Endothelial cell of umbilical vein (primary cell): Measurements from ENCODE around the gene EXOSC5. TPM values are rescaled to one million over a fixed set of nuclear protein-coding genes. Genes with fewer than 3 reads are reported as not detected.

ENCODE experiments used
- BruUV-seq: library from RNA; stranded (reverse); fragments of 400-500 nt; replicated peaks from 2 replicates; lab custom pipeline; 2021; lab: Mats Ljungman, UMichigan
- CTCF ChIA-PET: fragments of 300-600, 350-600 bp; sonication (Branson Sonifier 250); formaldehyde crosslinking; loops from one replicate; lab custom pipeline; 2021; ENCODE audit warnings: antibody characterized with exemption, inconsistent platforms; lab: Charles Lee
- POLR2A ChIA-PET: fragments of 300-600, 350-600 bp; sonication (Branson Sonifier 250); formaldehyde crosslinking; loops from one replicate; lab custom pipeline; 2021; ENCODE audit warnings: antibody characterized with exemption, inconsistent platforms; lab: Charles Lee
- DNase-seq: peaks from one replicate; pipeline ENCODE4 v3.0.0-alpha.2; 2011; ENCODE audit warnings: low read depth, low spot score
- FAIRE-seq: peaks from 2 replicates; lab custom pipeline; 2011; peaks lifted over from hg19 to GRCh38; lab: Jason Lieb, UNC
- H2AFZ ChIP-seq: 2 replicates; pipeline ENCODE4 v1.6.0; 2012; ENCODE audit warnings: low read depth, low read length, control low read depth, inconsistent platforms
- H3K27ac ChIP-seq: 2 replicates; pipeline ENCODE4 v1.5.1; 2011; ENCODE audit warnings: low read depth, mild to moderate bottlenecking, control low read depth, low read length, moderate library complexity; ENCODE audit not compliant: insufficient read depth
- H3K27me3 ChIP-seq, 2 experiments: 2 replicates each; pipeline versions ENCODE4 v1.6.0 to v1.6.1; 2011; ENCODE audit warnings: low read length in 2 of 2, mixed read lengths in 1 of 2; ENCODE audit not compliant: control insufficient read depth in 2 of 2, insufficient read depth in 2 of 2
- H3K36me3 ChIP-seq, 2 experiments: 2 replicates in 1 of 2; 3 replicates in 1 of 2; pipeline ENCODE4 v1.5.1; 2011; ENCODE audit warnings: low read length in 2 of 2, mild to moderate bottlenecking in 1 of 2, moderate library complexity in 1 of 2; ENCODE audit not compliant: control insufficient read depth in 2 of 2, insufficient read depth in 2 of 2; ENCODE audit errors: extremely low read depth in 1 of 2
- H3K4me1 ChIP-seq: 3 replicates; pipeline ENCODE4 v1.5.1; 2011; ENCODE audit warnings: mild to moderate bottlenecking, low read length; ENCODE audit not compliant: control insufficient read depth, insufficient read depth; ENCODE audit errors: extremely low read depth
- H3K4me2 ChIP-seq: 2 replicates; pipeline ENCODE4 v1.6.1; 2011; ENCODE audit warnings: low read length, control low read depth, mixed read lengths; ENCODE audit not compliant: insufficient read depth
- H3K4me3 ChIP-seq, 3 experiments: fragments of 200-600 bp in 1 of 3; sonication (generic), shearing (Covaris generic) in 1 of 3; replicated peaks in 1 of 3; 2 replicates each; pipeline ENCODE4 v1.5.1; 2011 to 2016; ENCODE audit warnings: control low read depth in 3 of 3, low read length in 3 of 3, mild to moderate bottlenecking in 2 of 3, inconsistent platforms in 1 of 3, low read depth in 1 of 3, moderate library complexity in 1 of 3; ENCODE audit not compliant: insufficient read depth in 1 of 3
- H3K79me2 ChIP-seq: 2 replicates; pipeline ENCODE4 v1.6.0; 2012; ENCODE audit warnings: low read length, inconsistent platforms; ENCODE audit not compliant: control insufficient read depth, insufficient read depth
- H3K9ac ChIP-seq: replicated peaks from 2 replicates; pipeline ENCODE3; 2011; ENCODE audit warnings: low read length, control low read depth; ENCODE audit not compliant: insufficient read depth; ENCODE audit errors: extremely low read depth
- H3K9me1 ChIP-seq: replicated peaks from 3 replicates; pipeline ENCODE4 v1.6.0; 2011; ENCODE audit warnings: mild to moderate bottlenecking, low read length; ENCODE audit not compliant: control insufficient read depth, insufficient read depth; ENCODE audit errors: extremely low read depth
- H3K9me3 ChIP-seq: replicated peaks from 2 replicates; pipeline ENCODE4 v1.5.1; 2012; ENCODE audit warnings: low read length, inconsistent platforms; ENCODE audit not compliant: control insufficient read depth, insufficient read depth
- H4K20me1 ChIP-seq: replicated peaks from 2 replicates; pipeline ENCODE3; 2011; ENCODE audit warnings: mild to moderate bottlenecking, low read length; ENCODE audit not compliant: control insufficient read depth, insufficient read depth; ENCODE audit errors: extremely low read depth
- CTCF ChIP-seq, 2 donors: IDR thresholded peaks; 1 replicate in 1 of 2; 2 replicates in 1 of 2; pipeline ENCODE4 v1.5.1; 2011; ENCODE audit warnings: low read length in 2 of 2, mild to moderate bottlenecking in 2 of 2, moderate library complexity in 2 of 2, control low read depth in 1 of 2, inconsistent platforms in 1 of 2, low read depth in 1 of 2; ENCODE audit not compliant: insufficient read depth in 1 of 2; ENCODE audit errors: extremely low read depth in 1 of 2
- EZH2 ChIP-seq: IDR thresholded peaks from 2 replicates; pipeline ENCODE4 v1.6.1; 2012; ENCODE audit warnings: borderline replicate concordance, low read depth, mild to moderate bottlenecking, moderate library complexity, low read length, inconsistent platforms; ENCODE audit not compliant: severe bottlenecking
- FOS ChIP-seq: IDR thresholded peaks from 2 replicates; pipeline ENCODE4 v1.6.1; 2011; ENCODE audit warnings: mild to moderate bottlenecking, low read length, moderate library complexity, borderline replicate concordance; ENCODE audit not compliant: insufficient read depth
- GATA2 ChIP-seq: IDR thresholded peaks from 2 replicates; pipeline ENCODE4 v1.7.0; 2011; ENCODE audit warnings: low read depth, mild to moderate bottlenecking, moderate library complexity, mixed read lengths, low read length; ENCODE audit not compliant: insufficient read length, insufficient read depth
- JUN ChIP-seq: IDR thresholded peaks from 2 replicates; pipeline ENCODE4 v1.6.1; 2011; ENCODE audit warnings: borderline replicate concordance, low read depth; ENCODE audit not compliant: insufficient read length, insufficient read depth
- MAX ChIP-seq: IDR thresholded peaks from 2 replicates; pipeline ENCODE4 v1.6.1; 2011; ENCODE audit not compliant: insufficient read depth, insufficient read length
- MYC ChIP-seq: IDR thresholded peaks from one replicate; pipeline ENCODE4 v1.6.1; 2011; ENCODE audit warnings: mild to moderate bottlenecking, low read depth, low read length
- POLR2A ChIP-seq: IDR thresholded peaks from 2 replicates; pipeline ENCODE4 v1.6.1; 2012; ENCODE audit warnings: low read depth, mild to moderate bottlenecking, control low read depth, low read length
- POLR2AphosphoS5 ChIP-seq: IDR thresholded peaks from 2 replicates; pipeline ENCODE4 v1.6.1; 2012; ENCODE audit warnings: low read depth, mild to moderate bottlenecking, control low read depth, low read length, moderate library complexity; ENCODE audit not compliant: insufficient read depth
- dilution Hi-C: fragments of 300-500 bp; cut with MboI; formaldehyde crosslinking; loops from one replicate; pipeline ENCODE4 v1.15.0; 2019; ENCODE audit warnings: low sequenced_read_pairs; ENCODE audit not compliant: extremely low pct_ligation_motif_present
- intact Hi-C: fragments of 100-400 bp; cut with micrococcal nuclease; formaldehyde crosslinking; loops from one replicate; pipeline ENCODE4 v1.10.0; 2022
- polyA plus RNA-seq, 4 experiments: library from polyadenylated mRNA; depleted of rRNA in 3 of 4; stranded (reverse) in 3 of 4; unstranded in 1 of 4; fragments of >200 nt; gene quantifications; 2 replicates each; pipeline versions ENCODE4 v1.2.1 to v1.2.3, GENCODE V29; 2011 to 2012; ENCODE audit warnings: missing spikeins in 1 of 4
- total RNA-seq: library from RNA; stranded (reverse); gene quantifications from 2 replicates; pipeline ENCODE4 v1.2.3, GENCODE V29; 2021

The EXOSC5 gene
- total and polyA plus RNA-seq, 2 donors (not counting 3 experiments of a cell fraction or from before 2014, with no cell fraction given) = 14.0 to 20.9 TPM

DNA sequence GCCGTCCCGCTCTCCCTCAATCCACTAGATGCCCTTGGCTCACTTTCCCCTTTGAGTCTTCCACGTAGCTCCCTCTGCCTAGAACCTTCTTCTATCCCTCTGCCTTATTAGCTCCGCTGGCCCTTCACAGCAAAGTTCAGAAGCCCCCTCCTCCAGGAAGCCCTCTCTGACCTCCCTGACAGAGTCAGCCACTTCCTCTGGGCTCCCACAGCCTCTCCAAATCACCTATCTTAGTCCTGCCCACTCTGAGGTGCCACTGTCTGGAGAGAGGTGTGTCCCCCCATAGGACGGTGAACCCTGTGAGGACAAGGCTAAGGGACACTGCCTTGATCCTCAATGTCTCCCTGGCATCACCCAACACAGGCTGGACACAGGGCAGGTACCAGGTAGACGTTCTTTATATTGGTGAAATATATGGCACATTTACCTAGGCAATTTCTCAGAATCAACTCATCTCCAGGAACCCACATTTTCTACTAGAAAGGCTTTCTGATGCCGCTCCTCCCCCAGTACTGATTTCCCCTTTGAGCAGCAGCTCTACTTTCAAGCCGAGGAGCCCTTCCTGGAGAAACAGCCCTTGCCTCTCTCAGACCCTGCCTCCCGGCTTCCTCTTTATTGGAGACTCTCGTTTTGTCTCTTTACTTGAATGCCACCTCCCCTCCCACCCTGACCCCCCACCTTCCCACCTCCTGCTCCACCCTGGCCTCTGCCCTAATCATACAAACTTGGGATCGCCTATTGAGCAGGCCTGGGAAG lies 40.0 kb downstream of the EXOSC5 start:
- H3K9ac ChIP-seq = no peak overlapping the region
- peaks cover 13% of the 10 kb centered on the region for H3K79me2 ChIP-seq
- no peak for DNase-seq
- H3K9me1 ChIP-seq = no peaks in the 10 kb centered on the region
- no peak overlapping the region for H3K27ac ChIP-seq
- FAIRE-seq = no peak
- CTCF ChIA-PET = interaction anchor here (1.0 to 1.3 kb wide), 2 partner anchors 32 to 70 kb away, joined by 3 read pairs; partner anchors contain the start of gene B3GNT8
- H3K36me3 ChIP-seq = no peaks in the 10 kb centered on the region
- POLR2A ChIA-PET = no interaction called here
- H3K4me2 ChIP-seq = no peak overlapping the region
- TF ChIP-seq EZH2 (no peak), FOS (no peak), POLR2A (no peak), MAX (no peak), CTCF (IDR thresholded peaks at IDR 0.05; ENCODE audit: extremely low read depth in 1 of 2, insufficient read depth in 1 of 2, low read depth in 1 of 2, low read length in 2 of 2) (no peak), POLR2AphosphoS5 (no peak), GATA2 (no peak), MYC (no peak), JUN (no peak)
- dilution Hi-C loops = no loop called here
- H2AFZ ChIP-seq = no peak overlapping the region
- intact Hi-C loops = no loop called here
- no TSS peak for BruUV-seq
- no peaks in the 10 kb centered on the region for H3K27me3 ChIP-seq
- H3K4me3 ChIP-seq = no peak overlapping the region
- no peaks in the 10 kb centered on the region for H3K4me1 ChIP-seq
- H4K20me1 ChIP-seq = no peaks in the 10 kb centered on the region
- no peaks in the 10 kb centered on the region for H3K9me3 ChIP-seq
